Measurements from ENCODE around the gene AQP7.
"Not testable (repeated sequence)": the region's sequence is repeated elsewhere in the genome, so short reads cannot be mapped to it uniquely, and the experiment has no call there.

DNA sequence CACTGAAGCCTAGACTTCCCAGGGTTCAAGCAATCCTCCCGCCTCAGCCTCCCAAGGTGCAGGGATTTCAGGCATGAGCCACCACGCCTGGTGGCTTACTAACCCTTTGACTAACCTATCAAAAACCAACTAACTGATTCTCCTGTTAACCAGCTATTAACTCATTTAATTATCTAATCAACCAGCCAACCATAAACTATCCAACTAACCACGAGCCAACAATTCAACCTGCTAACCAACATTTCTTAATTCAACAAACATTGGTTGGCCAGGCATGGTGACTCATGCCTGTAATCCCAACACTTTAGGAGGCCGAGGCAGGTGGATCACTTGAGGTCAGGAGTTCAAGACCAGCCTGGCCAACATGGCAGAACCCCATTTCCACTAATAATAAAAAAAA, 3.3 kb downstream of the AQP7 start:
- TF ChIP-seq CTCF, POLR2AphosphoS5 (IDR thresholded peaks at IDR 0.05): not testable (repeated sequence)
